Smooth muscle cell (in vitro differentiated cells): ENCODE results near the gene HGFAC. TPM values are rescaled to one million over a fixed set of nuclear protein-coding genes. Genes with fewer than 3 reads are reported as not detected.

Experiments
- DNase-seq: peaks from one replicate; lab custom pipeline; 2025; ENCODE audit not compliant: unreplicated experiment; lab: John Stamatoyannopoulos, UW
- H2AFZ ChIP-seq: fragments of 200-600 bp; sonication (generic); 2 replicates; pipeline ENCODE4 v1.6.0; 2016; ENCODE audit warnings: antibody characterized with exemption, low read depth, mild to moderate bottlenecking
- H3F3A ChIP-seq: fragments of 200-600 bp; sonication (generic); 2 replicates; pipeline ENCODE4 v1.6.0; 2017; ENCODE audit warnings: antibody characterized with exemption, low read depth
- H3K27ac ChIP-seq: fragments of 200-600 bp; sonication (generic); 2 replicates; pipeline ENCODE4 v1.5.1; 2016; ENCODE audit warnings: low read depth, mild to moderate bottlenecking
- H3K27me3 ChIP-seq: fragments of 200-600 bp; sonication (generic); 2 replicates; pipeline ENCODE4 v1.6.1; 2016; ENCODE audit warnings: low read depth, mild to moderate bottlenecking
- H3K36me3 ChIP-seq: fragments of 200-600 bp; sonication (generic); 2 replicates; pipeline ENCODE4 v1.5.1; 2016; ENCODE audit warnings: low read depth
- H3K4me1 ChIP-seq: fragments of 200-600 bp; sonication (generic); 2 replicates; pipeline ENCODE4 v1.5.1; 2016; ENCODE audit warnings: low read depth
- H3K4me2 ChIP-seq: fragments of 200-600 bp; sonication (generic); 2 replicates; pipeline ENCODE4 v1.6.0; 2016; ENCODE audit warnings: mild to moderate bottlenecking
- H3K4me3 ChIP-seq: fragments of 200-600 bp; sonication (generic); 2 replicates; pipeline ENCODE4 v1.5.1; 2016; ENCODE audit warnings: mild to moderate bottlenecking
- H3K79me2 ChIP-seq: fragments of 200-600 bp; sonication (generic); 2 replicates; pipeline ENCODE4 v1.6.0; 2016; ENCODE audit warnings: low read depth, mild to moderate bottlenecking
- H3K9ac ChIP-seq: fragments of 200-600 bp; sonication (generic); 2 replicates; pipeline ENCODE4 v1.6.0; 2016; ENCODE audit warnings: low read depth
- H3K9me3 ChIP-seq: fragments of 200-600 bp; sonication (generic); replicated peaks from 2 replicates; pipeline ENCODE4 v1.5.1; 2016; ENCODE audit warnings: low read depth
- H4K20me1 ChIP-seq: fragments of 200-600 bp; sonication (generic); 2 replicates; pipeline ENCODE4 v1.6.0; 2016; ENCODE audit warnings: low read depth
- CTCF ChIP-seq: fragments of 200-600 bp; sonication (generic); IDR thresholded peaks from 2 replicates; pipeline ENCODE4 v1.5.1; 2017; ENCODE audit warnings: borderline replicate concordance, mild to moderate bottlenecking, antibody characterized with exemption; ENCODE audit not compliant: insufficient read depth, poor library complexity, severe bottlenecking
- WGBS: methylation state at CpG from one replicate; pipeline ENCODE4 v1.1.7; 2016; ENCODE audit warnings: low lambda C conversion rate; 5-methylcytosine and 5-hydroxymethylcytosine counted together
- polyA plus RNA-seq: library from polyadenylated mRNA; unstranded; fragments of >200 nt; fragmentation: Nextera tagmentation; extraction: Ambion mirVana; gene quantifications from 2 replicates; pipeline ENCODE4 v1.2.1, GENCODE V29; 2016
- total RNA-seq: library from RNA; depleted of rRNA; stranded (reverse); fragments of >200 nt; gene quantifications from 2 replicates; pipeline ENCODE4 v1.2.3, GENCODE V29; 2014

Gene HGFAC
- total and polyA plus RNA-seq, 2 experiments from 2014 or later = 0.58 TPM; not detected in 1

GRCh38 chr4:3404546-3404945, 37.2 kb upstream of the HGFAC start:
- H3K9ac ChIP-seq = no peak overlapping the region
- 98% methylated on average over 4 of the region's 4 CpGs for WGBS
- no peak overlapping the region for H3K27ac ChIP-seq
- no peaks in the 10 kb centered on the region for H3K27me3 ChIP-seq
- peaks cover 84% of the 10 kb centered on the region for H4K20me1 ChIP-seq
- TF ChIP-seq CTCF = no peak
- no peak overlapping the region for H3K4me2 ChIP-seq
- no peak for DNase-seq
- no peak overlapping the region for H2AFZ ChIP-seq
- H3K4me3 ChIP-seq = no peak overlapping the region
- H3K9me3 ChIP-seq = no peaks in the 10 kb centered on the region
- no peaks in the 10 kb centered on the region for H3K79me2 ChIP-seq
- no peaks in the 10 kb centered on the region for H3F3A ChIP-seq
- no peaks in the 10 kb centered on the region for H3K4me1 ChIP-seq
- no peaks in the 10 kb centered on the region for H3K36me3 ChIP-seq

- no peak for DNase-seq
- Histone ChIP-seq H3K4me1 (no peaks in the 10 kb centered on the region), H3F3A (no peaks in the 10 kb centered on the region), H3K9ac (no peak overlapping the region), H4K20me1 (peaks cover 90% of the 10 kb centered on the region), H2AFZ (no peak overlapping the region), H3K9me3 (no peaks in the 10 kb centered on the region), H3K36me3 (no peaks in the 10 kb centered on the region), H3K4me2 (no peak overlapping the region), H3K27ac (no peak overlapping the region), H3K4me3 (no peak overlapping the region), H3K79me2 (no peaks in the 10 kb centered on the region), H3K27me3 (no peaks in the 10 kb centered on the region)
- no peak for TF ChIP-seq CTCF
- WGBS = 94% methylated on average over 8 of the region's 8 CpGs
Observed at GRCh38 chr4:3405176-3405575, 36.6 kb upstream of the HGFAC start.

- Histone ChIP-seq H3K9ac (no peak overlapping the region), H3K27ac (no peak overlapping the region), H3K9me3 (no peaks in the 10 kb centered on the region), H3K36me3 (no peaks in the 10 kb centered on the region), H3K4me3 (no peak overlapping the region), H3K4me2 (no peak overlapping the region), H3K4me1 (no peaks in the 10 kb centered on the region), H2AFZ (no peak overlapping the region), H3K79me2 (no peaks in the 10 kb centered on the region), H4K20me1 (peaks cover 97% of the 10 kb centered on the region), H3K27me3 (no peaks in the 10 kb centered on the region), H3F3A (no peaks in the 10 kb centered on the region)
- 97% methylated on average over 13 of the region's 13 CpGs for WGBS
- TF ChIP-seq CTCF = no peak
- no peak for DNase-seq
Observed at GRCh38 chr4:3406021-3406420, 35.7 kb upstream of the HGFAC start.

- Histone ChIP-seq H3K36me3 (no peaks in the 10 kb centered on the region), H3F3A (no peaks in the 10 kb centered on the region), H3K4me2 (no peak overlapping the region), H3K27me3 (no peaks in the 10 kb centered on the region), H2AFZ (no peak overlapping the region), H3K27ac (no peak overlapping the region), H3K79me2 (no peaks in the 10 kb centered on the region), H3K9ac (no peak overlapping the region), H3K4me1 (no peaks in the 10 kb centered on the region), H3K4me3 (no peak overlapping the region), H4K20me1 (peaks cover 97% of the 10 kb centered on the region), H3K9me3 (no peaks in the 10 kb centered on the region)
- no peak for TF ChIP-seq CTCF
- DNase-seq = no peak
- WGBS = 96% methylated on average over 9 of the region's 9 CpGs
Observed at GRCh38 chr4:3406431-3406830, 35.3 kb upstream of the HGFAC start.
